Stimulated activated CD4-positive, alpha-beta T cell treated with anti-CD3 and anti-CD28 coated beads, Interleukin-4, amount 100 ng/mL, for 24 hours (primary cell): ENCODE results near the gene TMPRSS6.
A peak's percentile ranks its signal among the peaks of the same experiment; 100 is the strongest.

Experiments
- DNase-seq: peaks from one replicate; pipeline ENCODE4 v3.0.0-alpha.2; 2020

The TMPRSS6 gene

GRCh38 chr22:37048133-37048532 is 61.4 kb downstream of the TMPRSS6 start:
- DNase-seq = no peak

GRCh38 chr22:37047006-37047405 is 62.5 kb downstream of the TMPRSS6 start:
- DNase-seq = no peak

GRCh38 chr22:37046589-37046988 is 62.9 kb downstream of the TMPRSS6 start:
- no peak for DNase-seq

GRCh38 chr22:37045958-37046357 is 63.6 kb downstream of the TMPRSS6 start:
- DNase-seq = no peak

- peak; percentile 20 for DNase-seq
These were observed 64.6 kb downstream of the TMPRSS6 start for GRCh38 chr22:37044634-37045625.

- DNase-seq = peak; percentile 51
These were observed 65.5 kb downstream of the TMPRSS6 start for GRCh38 chr22:37043828-37044538.

GRCh38 chr22:37043209-37043827 is 66.2 kb downstream of the TMPRSS6 start:
- no peak for DNase-seq

GRCh38 chr22:37039466-37039865 is 70.0 kb downstream of the TMPRSS6 start:
- DNase-seq = no peak

GRCh38 chr22:37037669-37038068 is 71.8 kb downstream of the TMPRSS6 start:
- no peak for DNase-seq

GRCh38 chr22:37036655-37037377 is 72.7 kb downstream of the TMPRSS6 start:
- DNase-seq = no peak

- no peak for DNase-seq
These were observed 75.7 kb downstream of the TMPRSS6 start for GRCh38 chr22:37033605-37034430.

GRCh38 chr22:37032535-37033460 is 76.7 kb downstream of the TMPRSS6 start:
- no peak for DNase-seq

- DNase-seq = no peak
These were observed 77.4 kb downstream of the TMPRSS6 start for GRCh38 chr22:37032134-37032534.

- DNase-seq = no peak
These were observed 78.8 kb downstream of the TMPRSS6 start for GRCh38 chr22:37030560-37031281.

- no peak for DNase-seq
These were observed 80.5 kb downstream of the TMPRSS6 start for GRCh38 chr22:37028692-37029674.

GRCh38 chr22:37027556-37027955 is 82.0 kb downstream of the TMPRSS6 start:
- no peak for DNase-seq

GRCh38 chr22:37026325-37026724 is 83.2 kb downstream of the TMPRSS6 start:
- DNase-seq = no peak

GRCh38 chr22:37025500-37026070 is 83.9 kb downstream of the TMPRSS6 start:
- no peak for DNase-seq
